ENCODE results near the gene MPRIP. TPM values are rescaled to one million over a fixed set of nuclear protein-coding genes. Genes with fewer than 3 reads are reported as not detected.

Gene MPRIP
- total and polyA plus RNA-seq, 2 donors (not counting 1 experiment from before 2014, with no cell fraction given) = 130 to 299 TPM

- no peaks in the 10 kb centered on the region for H3K27me3 ChIP-seq (replicated peaks in 1 of 4; ENCODE audit: control extremely low read depth in 1 of 4, control insufficient read depth in 3 of 4, insufficient read depth in 4 of 4, low read length in 3 of 4)
- no peaks in the 10 kb centered on the region for H3K9me3 ChIP-seq (ENCODE audit: control extremely low read depth in 1 of 3, control insufficient read depth in 2 of 3, insufficient read depth in 1 of 3, low read length in 2 of 3)
- peaks cover 0 to 22% of the 10 kb centered on the region in 2 experiments for H3K36me3 ChIP-seq (replicated peaks in 1 of 2; ENCODE audit: control extremely low read depth in 1 of 2, control insufficient read depth in 1 of 2, extremely low read depth in 1 of 2, insufficient read depth in 2 of 2, low read length in 1 of 2)
- Mint-ChIP-seq H3K4me3 (no peak overlapping the region), H3K9me3 (ENCODE audit: insufficient read depth) (no peaks in the 10 kb centered on the region), H3K27me3 (no peaks in the 10 kb centered on the region), H3K4me1 (peaks cover 42% of the 10 kb centered on the region), H3K27ac (no peak overlapping the region)
- intact Hi-C loops (cut with micrococcal nuclease) = no loop called here
- H3K79me2 ChIP-seq (ENCODE audit: control insufficient read depth, insufficient read depth, low read length) = peaks cover 99% of the 10 kb centered on the region
- DNase-seq (no peak), ATAC-seq (ENCODE audit: low read depth) (no peak)
- no peak overlapping the region for H3K9ac ChIP-seq (ENCODE audit: low read length)
- CTCF ChIA-PET = no interaction called here
- no peak overlapping the region for H3K4me2 ChIP-seq (replicated peaks; ENCODE audit: low read depth, low read length, poor library complexity, severe bottlenecking)
- H3K4me1 ChIP-seq (ENCODE audit: control insufficient read depth in 2 of 2, insufficient read depth in 2 of 2, low read length in 2 of 2) = peaks cover 26 to 29% of the 10 kb centered on the region in 2 donors
- peaks cover 100% of the 10 kb centered on the region for H4K20me1 ChIP-seq (ENCODE audit: control insufficient read depth, insufficient read depth, low read length, poor library complexity, severe bottlenecking)
- H3K4me3 ChIP-seq (ENCODE audit: control extremely low read depth in 1 of 5, extremely low read depth in 1 of 5, insufficient read depth in 1 of 5, low read depth in 2 of 5, low read length in 4 of 5) = no peak overlapping the region
- H2AFZ ChIP-seq (ENCODE audit: insufficient read depth, low read depth, low read length, poor library complexity, severe bottlenecking) = no peak overlapping the region
- POLR2A ChIA-PET = no interaction called here
- WGBS (ENCODE audit: insufficient coverage) = 98% methylated on average over 9 of the region's 9 CpGs
- TF ChIP-seq, protein P1, sequence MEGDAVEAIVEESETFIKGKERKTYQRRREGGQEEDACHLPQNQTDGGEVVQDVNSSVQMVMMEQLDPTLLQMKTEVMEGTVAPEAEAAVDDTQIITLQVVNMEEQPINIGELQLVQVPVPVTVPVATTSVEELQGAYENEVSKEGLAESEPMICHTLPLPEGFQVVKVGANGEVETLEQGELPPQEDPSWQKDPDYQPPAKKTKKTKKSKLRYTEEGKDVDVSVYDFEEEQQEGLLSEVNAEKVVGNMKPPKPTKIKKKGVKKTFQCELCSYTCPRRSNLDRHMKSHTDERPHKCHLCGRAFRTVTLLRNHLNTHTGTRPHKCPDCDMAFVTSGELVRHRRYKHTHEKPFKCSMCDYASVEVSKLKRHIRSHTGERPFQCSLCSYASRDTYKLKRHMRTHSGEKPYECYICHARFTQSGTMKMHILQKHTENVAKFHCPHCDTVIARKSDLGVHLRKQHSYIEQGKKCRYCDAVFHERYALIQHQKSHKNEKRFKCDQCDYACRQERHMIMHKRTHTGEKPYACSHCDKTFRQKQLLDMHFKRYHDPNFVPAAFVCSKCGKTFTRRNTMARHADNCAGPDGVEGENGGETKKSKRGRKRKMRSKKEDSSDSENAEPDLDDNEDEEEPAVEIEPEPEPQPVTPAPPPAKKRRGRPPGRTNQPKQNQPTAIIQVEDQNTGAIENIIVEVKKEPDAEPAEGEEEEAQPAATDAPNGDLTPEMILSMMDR (IDR thresholded peaks at IDR 0.05) = no peak
- TF ChIP-seq EZH2 (IDR thresholded peaks at IDR 0.05; ENCODE audit: borderline replicate concordance, insufficient read depth, low read depth, low read length, poor library complexity, severe bottlenecking) = no peak
- no peak overlapping the region for H3K27ac ChIP-seq (ENCODE audit: low read length in 2 of 2)
These were observed 14.8 kb downstream of the MPRIP start for GRCh38 chr17:17057057-17057551.

DNA sequence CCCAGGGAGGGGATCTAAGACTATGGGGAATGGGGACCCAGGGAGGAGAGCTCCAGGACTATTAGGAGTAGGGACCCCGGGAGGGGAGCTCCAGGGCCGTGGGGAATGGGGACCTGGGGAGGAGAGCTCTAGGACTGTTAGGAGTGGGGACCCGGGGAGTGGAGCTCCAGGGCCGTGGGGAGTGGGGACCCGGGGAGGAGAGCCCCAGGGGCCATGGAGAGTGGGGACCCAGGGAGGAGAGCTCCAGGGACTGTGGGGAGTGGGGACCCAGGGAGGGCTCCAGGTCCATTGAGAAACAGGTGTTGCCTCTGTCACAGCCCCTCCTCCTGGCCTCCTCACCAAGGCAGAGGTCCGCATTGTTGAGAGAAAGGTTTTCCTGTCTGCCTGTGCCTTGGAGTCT lies 16.0 kb downstream of the MPRIP start:
- intact Hi-C loops (cut with micrococcal nuclease) = no loop called here
- H4K20me1 ChIP-seq (ENCODE audit: control insufficient read depth, insufficient read depth, low read length, poor library complexity, severe bottlenecking) = peaks cover 99% of the 10 kb centered on the region
- Mint-ChIP-seq H3K9me3 (ENCODE audit: insufficient read depth) (no peaks in the 10 kb centered on the region), H3K4me3 (no peak overlapping the region), H3K27me3 (no peaks in the 10 kb centered on the region), H3K27ac (no peak overlapping the region), H3K4me1 (peaks cover 42% of the 10 kb centered on the region)
- no peak overlapping the region for H3K4me2 ChIP-seq (replicated peaks; ENCODE audit: low read depth, low read length, poor library complexity, severe bottlenecking)
- H3K9ac ChIP-seq (ENCODE audit: low read length) = no peak overlapping the region
- TF ChIP-seq, protein P1 (IDR thresholded peaks at IDR 0.05) = no peak
- no peak for TF ChIP-seq EZH2 (IDR thresholded peaks at IDR 0.05; ENCODE audit: borderline replicate concordance, insufficient read depth, low read depth, low read length, poor library complexity, severe bottlenecking)
- ATAC-seq (ENCODE audit: low read depth) (no peak), DNase-seq (no peak)
- no peak overlapping the region for H3K27ac ChIP-seq (ENCODE audit: low read length in 2 of 2)
- H2AFZ ChIP-seq (ENCODE audit: insufficient read depth, low read depth, low read length, poor library complexity, severe bottlenecking) = no peak overlapping the region
- H3K4me3 ChIP-seq (ENCODE audit: control extremely low read depth in 1 of 5, extremely low read depth in 1 of 5, insufficient read depth in 1 of 5, low read depth in 2 of 5, low read length in 4 of 5) = no peak overlapping the region
- WGBS (ENCODE audit: insufficient coverage) = 100% methylated on average over 5 of the region's 6 CpGs
- peaks cover 0 to 22% of the 10 kb centered on the region in 2 experiments for H3K36me3 ChIP-seq (replicated peaks in 1 of 2; ENCODE audit: control extremely low read depth in 1 of 2, control insufficient read depth in 1 of 2, extremely low read depth in 1 of 2, insufficient read depth in 2 of 2, low read length in 1 of 2)
- no peaks in the 10 kb centered on the region for H3K27me3 ChIP-seq (replicated peaks in 1 of 4; ENCODE audit: control extremely low read depth in 1 of 4, control insufficient read depth in 3 of 4, insufficient read depth in 4 of 4, low read length in 3 of 4)
- POLR2A ChIA-PET = no interaction called here
- CTCF ChIA-PET = interaction anchor here (0.5 kb wide), 1 partner anchor 66 kb away, joined by 3 read pairs; no protein-coding TSS in a partner anchor
- peaks cover 26 to 29% of the 10 kb centered on the region in 2 donors for H3K4me1 ChIP-seq (ENCODE audit: control insufficient read depth in 2 of 2, insufficient read depth in 2 of 2, low read length in 2 of 2)
- H3K79me2 ChIP-seq (ENCODE audit: control insufficient read depth, insufficient read depth, low read length) = peaks cover 99% of the 10 kb centered on the region
- no peaks in the 10 kb centered on the region for H3K9me3 ChIP-seq (ENCODE audit: control extremely low read depth in 1 of 3, control insufficient read depth in 2 of 3, insufficient read depth in 1 of 3, low read length in 2 of 3)
